MCF 10A (cell line): ENCODE data around the gene LPCAT3. TPM values are rescaled to one million over a fixed set of nuclear protein-coding genes. Genes with fewer than 3 reads are reported as not detected.
A peak's percentile ranks its signal among the peaks of the same experiment; 100 is the strongest.

ENCODE experiments used
- BruUV-seq: library from RNA; stranded (reverse); fragments of 400-500 nt; replicated peaks from 2 replicates; lab custom pipeline; 2021; lab: Mats Ljungman, UMichigan
- CTCF ChIA-PET: fragments of 300-600 bp; sonication (Branson Sonifier 250); formaldehyde crosslinking; extraction: SDS; loops from one replicate; lab custom pipeline; 2021; ENCODE audit warnings: antibody characterized with exemption, inconsistent platforms; lab: Yijun Ruan, JAX
- POLR2A ChIA-PET: fragments of 300-600, 350-650 bp; sonication (Branson Sonifier 250); formaldehyde crosslinking; extraction: SDS; loops from one replicate; lab custom pipeline; 2020; ENCODE audit warnings: antibody characterized with exemption, inconsistent platforms; lab: Yijun Ruan, JAX
- DNase-seq: peaks from one replicate; pipeline ENCODE4 v3.0.0-alpha.2; 2018; ENCODE audit not compliant: unreplicated experiment
- H3K27ac Mint-ChIP-seq: one replicate; pipeline ENCODE4 v1.8.0; 2022; ENCODE audit warnings: mild to moderate bottlenecking, low read depth, mixed read lengths; ENCODE audit not compliant: unreplicated experiment
- H3K27me3 Mint-ChIP-seq: one replicate; pipeline ENCODE4 v1.8.0; 2022; ENCODE audit warnings: mixed read lengths; ENCODE audit not compliant: insufficient read depth, unreplicated experiment
- H3K36me3 Mint-ChIP-seq: one replicate; pipeline ENCODE4 v1.8.0; 2022; ENCODE audit warnings: mild to moderate bottlenecking, moderate library complexity, mixed read lengths; ENCODE audit not compliant: insufficient read depth, unreplicated experiment
- H3K4me1 Mint-ChIP-seq: one replicate; pipeline ENCODE4 v1.8.0; 2022; ENCODE audit warnings: mixed read lengths; ENCODE audit not compliant: insufficient read depth, unreplicated experiment
- H3K4me3 Mint-ChIP-seq: one replicate; pipeline ENCODE4 v1.8.0; 2022; ENCODE audit warnings: mild to moderate bottlenecking, moderate library complexity, mixed read lengths; ENCODE audit not compliant: unreplicated experiment
- H3K9me3 Mint-ChIP-seq: one replicate; pipeline ENCODE4 v1.8.0; 2022; ENCODE audit warnings: mixed read lengths; ENCODE audit not compliant: unreplicated experiment
- CTCF ChIP-seq: fragments of 200-600 bp; IDR thresholded peaks from one replicate; pipeline ENCODE4 v1.8.0; 2022; ENCODE audit warnings: antibody characterized with exemption, mild to moderate bottlenecking; ENCODE audit not compliant: unreplicated experiment
- intact Hi-C: fragments of 100-400 bp; cut with micrococcal nuclease; formaldehyde crosslinking; loops from 2 replicates; pipeline ENCODE4 v1.14.1; 2022
- total RNA-seq: library from RNA; stranded (reverse); gene quantifications from 2 replicates; pipeline ENCODE4 v1.2.3, GENCODE V29; 2022

LPCAT3 gene
- total RNA-seq, 1 experiment from 2014 or later: 14.4 TPM

DNA sequence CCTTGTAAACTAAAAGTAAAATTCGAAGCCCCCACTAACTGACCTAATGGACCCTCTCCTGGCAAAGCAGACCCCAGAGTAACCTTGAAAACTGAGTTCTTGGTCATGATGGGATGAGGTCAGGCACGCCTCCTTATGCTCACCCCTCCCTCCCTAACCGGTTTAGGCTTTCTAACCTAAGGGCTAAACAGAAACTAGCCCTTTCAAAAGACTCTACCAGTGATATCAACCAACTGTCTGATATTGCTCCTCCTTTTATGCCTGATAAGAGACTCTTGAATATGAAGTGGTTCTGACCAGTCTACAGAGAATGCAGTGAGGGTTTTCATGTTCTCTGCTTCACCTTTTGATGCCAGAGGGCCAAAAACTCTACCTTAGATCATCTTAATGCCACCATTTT, 4.8 kb upstream of the LPCAT3 start:
- POLR2A ChIA-PET: interaction anchor here (1.7 kb wide), 1 partner anchor 10 kb away, joined by 3 read pairs; no protein-coding TSS in a partner anchor
- Mint-ChIP-seq H3K4me3 (no peak overlapping the region), H3K36me3 (no peaks in the 10 kb centered on the region), H3K27me3 (no peaks in the 10 kb centered on the region), H3K27ac (peak overlapping the region; percentile 46), H3K9me3 (no peaks in the 10 kb centered on the region), H3K4me1 (peaks cover 9% of the 10 kb centered on the region)
- no peak for TF ChIP-seq CTCF
- no peak for DNase-seq
- no TSS peak for BruUV-seq
- intact Hi-C loops: no loop called here
- CTCF ChIA-PET: interaction anchor here (1.8 to 2.5 kb wide), 2 partner anchors 16 to 59 kb away, joined by 5 to 8 read pairs; no protein-coding TSS in a partner anchor

DNA sequence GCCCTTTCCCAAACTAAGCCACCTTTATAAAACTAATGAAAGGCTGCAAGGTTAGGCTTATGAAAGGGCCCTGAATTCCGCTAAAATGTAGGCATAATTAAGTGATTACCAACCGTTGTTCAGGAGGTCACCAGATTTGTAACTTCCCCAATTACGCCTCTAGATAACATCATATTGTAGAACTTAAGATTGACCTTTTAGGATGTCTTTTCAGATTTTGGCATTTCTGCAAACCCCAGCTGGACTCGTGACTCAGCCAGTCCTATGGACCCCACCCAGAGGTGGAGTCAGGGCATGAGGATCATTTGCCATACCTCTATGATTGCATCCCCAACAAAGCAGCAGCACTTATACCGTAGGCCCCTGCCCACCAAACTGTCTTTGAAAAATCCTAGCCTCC, 3.7 kb upstream of the LPCAT3 start:
- ChIA-PET POLR2A (interaction anchor here (1.2 to 1.7 kb wide), 2 partner anchors 11 to 70 kb away, joined by 3 read pairs; partner anchors contain the start of gene C1R), CTCF (interaction anchor here (0.6 to 2.5 kb wide), 7 partner anchors 17 to 111 kb away, joined by 3 to 8 read pairs (median 4); no protein-coding TSS in a partner anchor)
- peaks cover 13% of the 10 kb centered on the region for H3K4me1 Mint-ChIP-seq
- H3K36me3 Mint-ChIP-seq: no peaks in the 10 kb centered on the region
- H3K27ac Mint-ChIP-seq: no peak overlapping the region
- no peak for TF ChIP-seq CTCF
- intact Hi-C loops: no loop called here
- no peaks in the 10 kb centered on the region for H3K27me3 Mint-ChIP-seq
- H3K9me3 Mint-ChIP-seq: no peaks in the 10 kb centered on the region
- H3K4me3 Mint-ChIP-seq: no peak overlapping the region
- BruUV-seq: no TSS peak
- DNase-seq: peak; percentile 10

DNA sequence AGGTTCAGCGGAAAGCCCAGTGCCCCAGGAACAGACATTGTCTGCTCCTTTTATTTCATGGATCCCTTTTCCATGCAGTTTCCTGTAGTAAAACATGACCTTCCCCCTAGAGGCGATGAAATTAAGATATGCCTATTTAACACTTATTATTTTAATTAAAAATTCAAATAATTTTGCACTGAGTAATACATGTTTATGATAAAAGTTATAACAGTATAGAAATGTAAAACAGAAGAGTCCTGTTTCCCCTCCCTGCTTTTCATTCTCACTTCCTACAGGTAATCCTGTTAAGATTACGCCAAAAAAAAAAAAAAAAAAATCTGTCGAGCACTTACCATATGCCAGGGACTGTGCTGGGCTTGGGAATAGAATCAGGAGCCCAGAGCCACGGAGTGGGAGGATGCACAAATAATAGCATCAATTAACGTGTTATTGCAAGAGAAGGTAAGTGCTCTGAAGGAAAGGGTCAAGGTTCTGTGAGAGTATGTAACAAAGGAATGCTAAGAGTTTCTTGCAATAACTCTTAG, 830 bp upstream of the LPCAT3 start:
- Mint-ChIP-seq H3K27ac (peak overlapping the region; percentile 29), H3K4me1 (peaks cover 26% of the 10 kb centered on the region), H3K27me3 (no peaks in the 10 kb centered on the region), H3K4me3 (peak overlapping the region; percentile 80), H3K9me3 (no peaks in the 10 kb centered on the region), H3K36me3 (no peaks in the 10 kb centered on the region)
- intact Hi-C loops: loop anchor here (2.0 kb wide), 2 partner anchors 24 to 48 kb away; partner anchors contain the start of genes EMG1 and PHB2
- no TSS peak for BruUV-seq
- ChIA-PET CTCF (interaction anchor here (0.6 to 1.7 kb wide), 8 partner anchors 9 to 90 kb away, joined by 3 to 6 read pairs (median 4); no protein-coding TSS in a partner anchor), POLR2A (interaction anchor here (0.6 to 5.1 kb wide), 20 partner anchors 10 to 168 kb away, joined by 3 to 52 read pairs (median 8); partner anchors contain the start of genes C12orf57, C1R, C1RL and C1S)
- DNase-seq: peak; percentile 0
- no peak for TF ChIP-seq CTCF

GRCh38 chr12:7017870-7018349, 366 bp downstream of the LPCAT3 start:
- no peaks in the 10 kb centered on the region for H3K27me3 Mint-ChIP-seq
- H3K9me3 Mint-ChIP-seq: no peaks in the 10 kb centered on the region
- CTCF ChIA-PET: interaction anchor here (0.5 to 1.7 kb wide), 25 partner anchors 8 to 1060 kb away, joined by 3 to 13 read pairs (median 4); partner anchors contain the start of gene PTMS
- peaks cover 33% of the 10 kb centered on the region for H3K4me1 Mint-ChIP-seq
- intact Hi-C loops: loop anchor here (2.0 kb wide), 2 partner anchors 25 to 47 kb away; partner anchors contain the start of genes EMG1 and PHB2
- no TSS peak for BruUV-seq
- peaks cover 8% of the 10 kb centered on the region for H3K36me3 Mint-ChIP-seq
- no peak for DNase-seq
- peak overlapping the region; percentile 80 for H3K4me3 Mint-ChIP-seq
- POLR2A ChIA-PET: interaction anchor here (0.6 to 5.1 kb wide), 30 partner anchors 8 to 167 kb away, joined by 3 to 52 read pairs (median 4); partner anchors contain the start of genes C12orf57, C1R, C1S and CDCA3
- peak overlapping the region; percentile 29 for H3K27ac Mint-ChIP-seq
- TF ChIP-seq CTCF: no peak
